HCT116 (cell line): Measurements from ENCODE around the gene XK. TPM values are rescaled to one million over a fixed set of nuclear protein-coding genes. Genes with fewer than 3 reads are reported as not detected.

Experiments used
- ATAC-seq: fragments of 200-7000 bp; cut with Tn5 transposase; 2 replicates; pipeline ENCODE4 v1.9.1; 2020; ENCODE audit warnings: mild to moderate bottlenecking, moderate library complexity
- BruUV-seq: library from RNA; stranded (reverse); fragments of 400-500 nt; replicated peaks from 2 replicates; lab custom pipeline; 2021; lab: Mats Ljungman, UMichigan
- CTCF ChIA-PET: fragments of 300-600 bp; sonication (Branson Sonifier 250); formaldehyde crosslinking; loops from one replicate; lab custom pipeline; 2021; ENCODE audit warnings: antibody characterized with exemption; lab: Charles Lee
- POLR2A ChIA-PET: fragments of 300-600, 350-600 bp; sonication (Branson Sonifier 250); formaldehyde crosslinking; loops from one replicate; lab custom pipeline; 2021; ENCODE audit warnings: antibody characterized with exemption; lab: Charles Lee
- RAD21 ChIA-PET, 2 experiments: fragments of 300-600 bp; sonication (Branson Sonifier 250); formaldehyde crosslinking; loops; one replicate each; lab custom pipeline; 2023; ENCODE audit warnings: low total read pairs in 2 of 2; ENCODE audit not compliant: uncharacterized antibody in 2 of 2, unreplicated experiment in 2 of 2, low non-redundant PET in 1 of 2; lab: Charles Lee
- DNase-seq: peaks from one replicate; pipeline ENCODE4 v3.0.0-alpha.2; 2010; ENCODE audit warnings: low read depth, low spot score
- H2AFZ ChIP-seq: fragments of 200-600 bp; shearing (Covaris generic), sonication (generic); 2 replicates; pipeline ENCODE4 v1.6.1; 2017; ENCODE audit warnings: low read depth, mixed run types, mixed read lengths, antibody characterized with exemption, low read length; ENCODE audit not compliant: poor library complexity, severe bottlenecking
- H3K27ac ChIP-seq: 2 replicates; pipeline ENCODE4 v1.5.1; 2012; ENCODE audit warnings: low read depth, low read length
- H3K27me3 ChIP-seq: fragments of 200-600 bp; sonication (generic); 2 replicates; pipeline ENCODE4 v1.6.1; 2016; ENCODE audit warnings: mixed run types, low read length, mixed read lengths; ENCODE audit not compliant: insufficient read depth
- H3K36me3 ChIP-seq, 2 experiments: fragments of 200-500 bp in 1 of 2; fragments of 200-600 bp in 1 of 2; sonication (Bioruptor generic) in 1 of 2; sonication (generic) in 1 of 2; 2 replicates each; pipeline versions ENCODE4 v1.5.1 to v1.6.1; 2014 to 2016; ENCODE audit warnings: low read length in 2 of 2, inconsistent platforms in 1 of 2, mixed read lengths in 1 of 2, mixed run types in 1 of 2; ENCODE audit not compliant: insufficient read depth in 2 of 2, control insufficient read depth in 1 of 2
- H3K4me1 ChIP-seq, 2 experiments: fragments of 200-600 bp in 1 of 2; sonication (generic) in 1 of 2; 2 replicates each; pipeline versions ENCODE4 v1.5.1 to v1.6.1; 2012 to 2017; ENCODE audit warnings: low read length in 2 of 2, inconsistent platforms in 1 of 2, mild to moderate bottlenecking in 1 of 2, mixed read lengths in 1 of 2, mixed run types in 1 of 2, moderate library complexity in 1 of 2; ENCODE audit not compliant: insufficient read depth in 2 of 2, control insufficient read depth in 1 of 2
- H3K4me2 ChIP-seq: fragments of 200-600 bp; sonication (generic); 2 replicates; pipeline ENCODE4 v1.6.1; 2017; ENCODE audit warnings: mixed run types, low read length, mixed read lengths
- H3K4me3 ChIP-seq, 2 experiments: fragments of 200-600 bp in 1 of 2; sonication (generic) in 1 of 2; replicated peaks in 1 of 2; 2 replicates each; pipeline ENCODE4 v1.5.1; 2011 to 2016; ENCODE audit warnings: low read length in 2 of 2, control low read depth in 1 of 2, low read depth in 1 of 2, mild to moderate bottlenecking in 1 of 2, mixed read lengths in 1 of 2, mixed run types in 1 of 2
- H3K79me2 ChIP-seq: fragments of 200-600 bp; sonication (generic); 2 replicates; pipeline ENCODE4 v1.6.1; 2017; ENCODE audit warnings: mild to moderate bottlenecking, mixed run types, low read length, moderate library complexity, mixed read lengths; ENCODE audit not compliant: insufficient read depth
- H3K9ac ChIP-seq: fragments of 200-600 bp; sonication (generic); 2 replicates; pipeline ENCODE4 v1.6.1; 2016; ENCODE audit warnings: low read length, mixed read lengths
- H3K9me2 ChIP-seq: fragments of 200-600 bp; sonication (generic), shearing (Covaris generic); 2 replicates; pipeline ENCODE4 v1.6.1; 2017; ENCODE audit warnings: mixed run types, mild to moderate bottlenecking, moderate library complexity; ENCODE audit not compliant: insufficient read depth
- H3K9me3 ChIP-seq, 2 experiments: fragments of 200-500 bp in 1 of 2; fragments of 200-600 bp in 1 of 2; sonication (Bioruptor generic) in 1 of 2; sonication (generic) in 1 of 2; 2 replicates each; pipeline ENCODE4 v1.6.1; 2014 to 2017; ENCODE audit warnings: low read length in 2 of 2, mixed read lengths in 2 of 2, inconsistent platforms in 1 of 2, low read depth in 1 of 2, mild to moderate bottlenecking in 1 of 2, mixed run types in 1 of 2, moderate library complexity in 1 of 2; ENCODE audit not compliant: control insufficient read depth in 1 of 2, insufficient read depth in 1 of 2
- H4K20me1 ChIP-seq: fragments of 200-600 bp; sonication (generic), shearing (Covaris generic); 2 replicates; pipeline ENCODE4 v1.6.1; 2017; ENCODE audit warnings: mixed run types, mild to moderate bottlenecking, moderate library complexity; ENCODE audit not compliant: insufficient read depth
- CEBPB ChIP-seq: IDR thresholded peaks from 2 replicates; pipeline ENCODE4 v1.6.1; 2012; ENCODE audit warnings: low read depth
- CTCF ChIP-seq, 3 experiments: fragments of 200-600 bp in 1 of 3; sonication (generic) in 1 of 3; IDR thresholded peaks in 2 of 3; conservative IDR thresholded peaks in 1 of 3; 2 replicates each; pipeline ENCODE4 v1.5.1; 2012 to 2017; ENCODE audit warnings: low read depth in 2 of 3, low read length in 2 of 3, antibody characterized with exemption in 1 of 3, borderline replicate concordance in 1 of 3, control low read depth in 1 of 3, mild to moderate bottlenecking in 1 of 3, mixed read lengths in 1 of 3, mixed run types in 1 of 3, moderate library complexity in 1 of 3; ENCODE audit not compliant: insufficient read depth in 1 of 3
- ELF1 ChIP-seq: IDR thresholded peaks from 2 replicates; pipeline ENCODE4 v1.6.1; 2012; ENCODE audit warnings: low read depth, borderline replicate concordance
- RAD21 ChIP-seq: IDR thresholded peaks from 2 replicates; pipeline ENCODE4 v1.6.1; 2012; ENCODE audit warnings: low read depth, mild to moderate bottlenecking
- TCF7L2 ChIP-seq: IDR thresholded peaks from 2 replicates; pipeline ENCODE4 v1.7.0; 2011; ENCODE audit warnings: borderline replicate concordance, inconsistent platforms; ENCODE audit not compliant: insufficient read depth, insufficient read length; ENCODE audit errors: extremely low read depth
- YY1 ChIP-seq: IDR thresholded peaks from 2 replicates; pipeline ENCODE4 v1.6.1; 2011; ENCODE audit warnings: low read length, low read depth, moderate library complexity, mild to moderate bottlenecking; ENCODE audit not compliant: insufficient replicate concordance; ENCODE audit errors: extremely low read depth
- ZBTB33 ChIP-seq: IDR thresholded peaks from 2 replicates; pipeline ENCODE4 v1.6.1; 2011; ENCODE audit warnings: mild to moderate bottlenecking, low read length, moderate library complexity; ENCODE audit not compliant: insufficient replicate concordance; ENCODE audit errors: extremely low read depth
- intact Hi-C: fragments of 100-400 bp; cut with micrococcal nuclease; formaldehyde crosslinking; loops from 2 replicates; pipeline ENCODE4 v1.10.0; 2022
- total RNA-seq: library from RNA; stranded (reverse); gene quantifications from one replicate; pipeline ENCODE4 v1.2.1, GENCODE V29; 2021; ENCODE audit not compliant: unreplicated experiment

Gene XK
- total RNA-seq, 1 experiment from 2014 or later, result 2.6 TPM

- Histone ChIP-seq H4K20me1 (no peaks in the 10 kb centered on the region), H3K4me1 (no peaks in the 10 kb centered on the region), H3K4me3 (no peak overlapping the region), H3K79me2 (no peaks in the 10 kb centered on the region), H3K4me2 (no peak overlapping the region), H3K9me2 (no peaks in the 10 kb centered on the region), H3K9me3 (no peaks in the 10 kb centered on the region), H3K9ac (no peak overlapping the region), H3K36me3 (no peaks in the 10 kb centered on the region)
- RAD21 ChIA-PET, result no interaction called here
- intact Hi-C loops, result no loop called here
- BruUV-seq, result no TSS peak
- TF ChIP-seq RAD21, result no peak
- TF ChIP-seq CTCF (IDR thresholded peaks at IDR 0.05 in 2 of 3, conservative IDR thresholded peaks at IDR 0.05 in 1 of 3; ENCODE audit: borderline replicate concordance in 1 of 3, insufficient read depth in 1 of 3, low read depth in 2 of 3, low read length in 2 of 3), result no peak
- TF ChIP-seq YY1, result no peak
- no peak for TF ChIP-seq ZBTB33
- no peak for TF ChIP-seq TCF7L2
- no peak for TF ChIP-seq CEBPB
- no peak for TF ChIP-seq ELF1
- TF ChIP-seq, all 23 proteins: peak for 0
- DNase-seq, result no peak
- Histone ChIP-seq H2AFZ (no peak overlapping the region), H3K27me3 (no peaks in the 10 kb centered on the region), H3K27ac (no peak overlapping the region)
- ChIA-PET CTCF (no interaction called here), POLR2A (no interaction called here)
- no peak for ATAC-seq
Measured at GRCh38 chrX:37754516-37754915, 68.9 kb downstream of the XK start.
